Measurements from ENCODE around the gene SERPINI1.

Gene SERPINI1

GRCh38 chr3:167874671-167875372 is 139.3 kb downstream of the SERPINI1 start:
- TF ChIP-seq CTCF (conservative IDR thresholded peaks at IDR 0.05; ENCODE audit: low read depth, low read length) = no peak
- no peak overlapping the region for H3K4me3 ChIP-seq (ENCODE audit: low read depth, low read length)
- no peak for DNase-seq (ENCODE audit: low read depth)

Measured in choroid plexus epithelial cell (primary cell).